ENCODE data around the gene PNPLA6. TPM values are rescaled to one million over a fixed set of nuclear protein-coding genes. Genes with fewer than 3 reads are reported as not detected.
"Not testable (repeated sequence)": the region's sequence is repeated elsewhere in the genome, so short reads cannot be mapped to it uniquely, and the experiment has no call there.

The PNPLA6 gene
- total and polyA plus RNA-seq, 2 of the 13 experiments (the other 11 are each of a cell fraction or from before 2014, with no cell fraction given) = 24.9 to 28.2 TPM

DNA sequence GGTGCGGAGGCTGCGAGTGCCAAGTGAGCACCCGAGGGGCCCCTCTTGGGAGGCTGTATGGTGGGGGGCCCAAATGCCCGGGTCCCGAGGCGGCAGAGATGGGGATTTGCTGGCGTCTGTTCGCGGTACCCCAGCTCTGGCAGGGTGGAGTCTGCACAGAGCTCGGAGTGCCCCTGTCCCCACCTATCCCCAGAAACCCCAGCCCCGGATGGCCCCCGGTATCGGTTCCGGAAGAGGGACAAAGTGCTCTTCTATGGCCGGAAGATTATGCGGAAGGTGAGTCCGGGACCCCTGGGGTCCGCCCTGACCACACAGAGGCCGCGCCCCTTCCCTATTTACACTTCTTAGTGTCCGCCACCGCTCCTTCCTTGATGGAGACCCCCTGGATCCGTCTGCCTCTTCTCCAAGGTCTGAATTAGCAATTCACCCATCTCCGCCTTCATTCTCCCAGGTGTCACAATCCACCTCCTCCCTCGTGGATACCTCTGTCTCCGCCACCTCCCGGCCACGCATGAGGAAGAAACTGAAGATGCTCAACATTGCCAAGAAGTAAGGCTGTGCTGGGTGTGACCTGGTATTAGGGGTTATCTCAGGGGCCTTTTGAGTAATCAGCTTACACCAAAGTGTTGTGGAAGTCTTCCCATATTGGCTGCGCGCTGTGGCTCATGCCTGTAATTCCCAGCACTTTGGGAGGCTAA lies 630 bp downstream of the PNPLA6 start:
- CTCF ChIA-PET (ENCODE audit: low intra/inter-chr PET ratio, low total read pairs) = no interaction called here

DNA sequence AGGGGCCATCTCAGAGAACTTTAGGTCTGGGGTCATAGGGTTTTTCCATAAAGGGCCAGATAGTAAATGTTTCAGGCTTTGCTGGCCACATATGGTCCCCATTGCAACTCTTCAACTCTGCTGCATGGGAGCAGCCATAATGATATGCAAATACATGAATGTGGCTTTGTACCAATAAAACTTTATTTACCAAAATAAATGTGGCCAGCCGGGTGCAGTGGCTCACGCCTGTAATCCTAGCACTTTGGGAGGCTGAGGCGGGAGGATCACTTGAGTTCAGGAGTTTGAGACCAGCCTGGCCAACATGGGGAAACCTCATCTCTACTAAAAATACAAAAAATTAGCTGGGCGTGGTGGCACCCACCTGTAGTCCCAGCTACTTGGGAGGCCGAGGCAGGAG lies 3.5 kb downstream of the PNPLA6 start:
- H4K20me1 ChIP-seq (ENCODE audit: insufficient read depth, low read length); H2AFZ ChIP-seq (ENCODE audit: low read length); DNase-seq (ENCODE audit: low spot score); H3K27ac ChIP-seq (ENCODE audit: extremely low read length, insufficient read depth, low read length); in situ Hi-C loops (cut with HindIII; ENCODE audit: extremely low pct_ligation_motif_present, low pct_unique_long_range_greater_than_20kb); POLR2A ChIA-PET; BruUV-seq (replicated peaks); H3K4me3 ChIP-seq (replicated peaks in 1 of 3; ENCODE audit: insufficient read depth in 1 of 3, low read depth in 2 of 3, low read length in 3 of 3); H3K9me3 ChIP-seq (ENCODE audit: low read length); H3K4me1 ChIP-seq (ENCODE audit: insufficient read depth, low read length); CTCF ChIA-PET (ENCODE audit: low intra/inter-chr PET ratio, low total read pairs); ATAC-seq; FAIRE-seq; H3K4me2 ChIP-seq (ENCODE audit: low read depth, low read length); H3K9ac ChIP-seq (ENCODE audit: insufficient read depth, low read depth, low read length); H3K79me2 ChIP-seq (ENCODE audit: insufficient read depth, low read length); H3K27me3 ChIP-seq (ENCODE audit: control insufficient read depth in 1 of 2, insufficient read depth in 2 of 2, low read length in 2 of 2); H3K36me3 ChIP-seq (replicated peaks in 1 of 2; ENCODE audit: control insufficient read depth in 1 of 2, insufficient read depth in 2 of 2, low read length in 2 of 2); intact Hi-C loops (cut with micrococcal nuclease; ENCODE audit: unreplicated experiment): not testable (repeated sequence)
- TF ChIP-seq, protein P1, sequence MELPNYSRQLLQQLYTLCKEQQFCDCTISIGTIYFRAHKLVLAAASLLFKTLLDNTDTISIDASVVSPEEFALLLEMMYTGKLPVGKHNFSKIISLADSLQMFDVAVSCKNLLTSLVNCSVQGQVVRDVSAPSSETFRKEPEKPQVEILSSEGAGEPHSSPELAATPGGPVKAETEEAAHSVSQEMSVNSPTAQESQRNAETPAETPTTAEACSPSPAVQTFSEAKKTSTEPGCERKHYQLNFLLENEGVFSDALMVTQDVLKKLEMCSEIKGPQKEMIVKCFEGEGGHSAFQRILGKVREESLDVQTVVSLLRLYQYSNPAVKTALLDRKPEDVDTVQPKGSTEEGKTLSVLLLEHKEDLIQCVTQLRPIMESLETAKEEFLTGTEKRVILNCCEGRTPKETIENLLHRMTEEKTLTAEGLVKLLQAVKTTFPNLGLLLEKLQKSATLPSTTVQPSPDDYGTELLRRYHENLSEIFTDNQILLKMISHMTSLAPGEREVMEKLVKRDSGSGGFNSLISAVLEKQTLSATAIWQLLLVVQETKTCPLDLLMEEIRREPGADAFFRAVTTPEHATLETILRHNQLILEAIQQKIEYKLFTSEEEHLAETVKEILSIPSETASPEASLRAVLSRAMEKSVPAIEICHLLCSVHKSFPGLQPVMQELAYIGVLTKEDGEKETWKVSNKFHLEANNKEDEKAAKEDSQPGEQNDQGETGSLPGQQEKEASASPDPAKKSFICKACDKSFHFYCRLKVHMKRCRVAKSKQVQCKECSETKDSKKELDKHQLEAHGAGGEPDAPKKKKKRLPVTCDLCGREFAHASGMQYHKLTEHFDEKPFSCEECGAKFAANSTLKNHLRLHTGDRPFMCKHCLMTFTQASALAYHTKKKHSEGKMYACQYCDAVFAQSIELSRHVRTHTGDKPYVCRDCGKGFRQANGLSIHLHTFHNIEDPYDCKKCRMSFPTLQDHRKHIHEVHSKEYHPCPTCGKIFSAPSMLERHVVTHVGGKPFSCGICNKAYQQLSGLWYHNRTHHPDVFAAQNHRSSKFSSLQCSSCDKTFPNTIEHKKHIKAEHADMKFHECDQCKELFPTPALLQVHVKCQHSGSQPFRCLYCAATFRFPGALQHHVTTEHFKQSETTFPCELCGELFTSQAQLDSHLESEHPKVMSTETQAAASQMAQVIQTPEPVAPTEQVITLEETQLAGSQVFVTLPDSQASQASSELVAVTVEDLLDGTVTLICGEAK (IDR thresholded peaks at IDR 0.05) = peak; percentile 37
- TF ChIP-seq, protein P1 (CRISPR knock-in tag; IDR thresholded peaks at IDR 0.05) = peak; percentile 78; the same call in 1 of the 2 replicates
- WGBS (ENCODE audit: low lambda C conversion rate) = 97% methylated on average over 5 of the region's 5 CpGs

More for the DNA sequence above, 630 bp downstream of the PNPLA6 start:
- no peak for TF ChIP-seq ZNF256 (CRISPR knock-in tag; conservative IDR thresholded peaks at IDR 0.05)
- TF ChIP-seq SALL1 (CRISPR knock-in tag; IDR thresholded peaks at IDR 0.05) = no peak
- no peak for TF ChIP-seq ZNF282 (IDR thresholded peaks at IDR 0.05; ENCODE audit: partially characterized antibody)
- no peak for TF ChIP-seq ZNF33A (CRISPR knock-in tag; IDR thresholded peaks at IDR 0.05; ENCODE audit: borderline replicate concordance)
- no peak for ATAC-seq
- no peak for DNase-seq (ENCODE audit: low spot score)
- no peaks in the 10 kb centered on the region for H3K9me3 ChIP-seq (ENCODE audit: low read length)
- POLR2A ChIA-PET = interaction anchor here (2.1 kb wide), 1 partner anchor 14 kb away, joined by 13 read pairs; the partner anchor contains the start of gene MCOLN1
- H2AFZ ChIP-seq (ENCODE audit: low read length) = no peak overlapping the region
- H3K36me3 ChIP-seq (replicated peaks in 1 of 2; ENCODE audit: control insufficient read depth in 1 of 2, insufficient read depth in 2 of 2, low read length in 2 of 2) = peaks cover 0 to 4% of the 10 kb centered on the region in 2 experiments; a peak in 2 of 5 replicates
- no peaks in the 10 kb centered on the region for H4K20me1 ChIP-seq (ENCODE audit: insufficient read depth, low read length)
- no TSS peak for BruUV-seq (replicated peaks)
- in situ Hi-C loops (cut with HindIII; ENCODE audit: extremely low pct_ligation_motif_present, low pct_unique_long_range_greater_than_20kb) (no loop called here), intact Hi-C loops (cut with micrococcal nuclease; ENCODE audit: unreplicated experiment) (no loop called here)
- FAIRE-seq = no peak
- H3K4me2 ChIP-seq (ENCODE audit: low read depth, low read length) = peak overlapping the region; percentile 89
- peak overlapping the region; percentile 81 for H3K9ac ChIP-seq (ENCODE audit: insufficient read depth, low read depth, low read length)
- no peaks in the 10 kb centered on the region for H3K79me2 ChIP-seq (ENCODE audit: insufficient read depth, low read length)
- H3K27ac ChIP-seq (ENCODE audit: extremely low read length, insufficient read depth, low read length) = no peak overlapping the region
- H3K4me3 ChIP-seq (replicated peaks in 1 of 3; ENCODE audit: insufficient read depth in 1 of 3, low read depth in 2 of 3, low read length in 3 of 3) = peak overlapping the region; percentile 91 to 97 (median 94); a peak in 4 of 6 replicates
- WGBS (ENCODE audit: low lambda C conversion rate) = 96% methylated on average over 23 of the region's 30 CpGs
- H3K27me3 ChIP-seq (ENCODE audit: control insufficient read depth in 1 of 2, insufficient read depth in 2 of 2, low read length in 2 of 2) = no peaks in the 10 kb centered on the region; a peak in 1 of 5 replicates
- H3K4me1 ChIP-seq (ENCODE audit: insufficient read depth, low read length) = peaks cover 14% of the 10 kb centered on the region

Measured in HepG2 (cell line).